SKM-1 treated with dmso at 0.1 percent for 144 hours (cell line): ENCODE measurements around the gene SAMD8.
"Not testable (repeated sequence)": the region's sequence is repeated elsewhere in the genome, so short reads cannot be mapped to it uniquely, and the experiment has no call there.

Experiments used
- DNase-seq: peaks from one replicate; lab custom pipeline; 2025; ENCODE audit not compliant: unreplicated experiment; lab: John Stamatoyannopoulos, UW

SAMD8 gene

GRCh38 chr10:75106891-75107290 lies 4.6 kb upstream of the SAMD8 start:
- not testable (repeated sequence) for DNase-seq

GRCh38 chr10:75107756-75108683 lies 3.4 kb upstream of the SAMD8 start:
- DNase-seq = no peak

- DNase-seq = no peak
Observed at GRCh38 chr10:75108684-75109458, 2.6 kb upstream of the SAMD8 start.

- no peak for DNase-seq
Observed at GRCh38 chr10:75109459-75109778, 2.0 kb upstream of the SAMD8 start.

GRCh38 chr10:75110006-75110632 lies 1.3 kb upstream of the SAMD8 start:
- DNase-seq = no peak

GRCh38 chr10:75111907-75112679 lies 637 bp downstream of the SAMD8 start:
- peak; percentile 63 for DNase-seq

GRCh38 chr10:75115137-75115536 lies 3.7 kb downstream of the SAMD8 start:
- no peak for DNase-seq

- not testable (repeated sequence) for DNase-seq
Observed at GRCh38 chr10:75116941-75117775, 5.7 kb downstream of the SAMD8 start.

GRCh38 chr10:75117995-75118394 lies 6.5 kb downstream of the SAMD8 start:
- no peak for DNase-seq

GRCh38 chr10:75119444-75120066 lies 8.1 kb downstream of the SAMD8 start:
- not testable (repeated sequence) for DNase-seq

- DNase-seq = no peak
Observed at GRCh38 chr10:75121322-75121721, 9.9 kb downstream of the SAMD8 start.

GRCh38 chr10:75122505-75122904 lies 11.0 kb downstream of the SAMD8 start:
- DNase-seq = no peak

GRCh38 chr10:75123088-75123682 lies 11.7 kb downstream of the SAMD8 start:
- no peak for DNase-seq

- no peak for DNase-seq
Observed at GRCh38 chr10:75126277-75126676, 14.8 kb downstream of the SAMD8 start.

GRCh38 chr10:75127471-75127870 lies 16.0 kb downstream of the SAMD8 start:
- no peak for DNase-seq

- DNase-seq = not testable (repeated sequence)
Observed at GRCh38 chr10:75128985-75129384, 17.5 kb downstream of the SAMD8 start.

- no peak for DNase-seq
Observed at GRCh38 chr10:75129537-75129936, 18.1 kb downstream of the SAMD8 start.

GRCh38 chr10:75133701-75134100 lies 22.2 kb downstream of the SAMD8 start:
- DNase-seq = not testable (repeated sequence)

GRCh38 chr10:75136346-75136745 lies 24.9 kb downstream of the SAMD8 start:
- DNase-seq = no peak
